Liver (tissue), 9 donors: Measurements from ENCODE around the gene MAP4K3. TPM values are rescaled to one million over a fixed set of nuclear protein-coding genes. Genes with fewer than 3 reads are reported as not detected.

Experiments used
- DNase-seq: peaks from one replicate; pipeline ENCODE4 v3.0.0-alpha.2; 2017; ENCODE audit warnings: low spot score
- H3K27ac ChIP-seq, 2 donors: one replicate each; pipeline ENCODE4 v1.7.0; 2013; ENCODE audit warnings: inconsistent platforms in 2 of 2, low read length in 2 of 2, control low read depth in 1 of 2, low read depth in 1 of 2, mild to moderate bottlenecking in 1 of 2
- H3K27me3 ChIP-seq, 4 donors: one replicate each; pipeline versions ENCODE4 v1.6.1 to v1.7.0; 2013; ENCODE audit warnings: low read length in 3 of 4, inconsistent platforms in 1 of 4, mild to moderate bottlenecking in 1 of 4, moderate library complexity in 1 of 4; ENCODE audit not compliant: control insufficient read depth in 4 of 4, insufficient read depth in 4 of 4
- H3K36me3 ChIP-seq, 4 donors: one replicate each; pipeline versions ENCODE4 v1.6.1 to v1.7.0; 2013; ENCODE audit warnings: low read length in 3 of 4, mild to moderate bottlenecking in 3 of 4, low read depth in 1 of 4, moderate library complexity in 1 of 4; ENCODE audit not compliant: control insufficient read depth in 4 of 4, insufficient read depth in 3 of 4
- H3K4me1 ChIP-seq, 4 donors: one replicate each; pipeline versions ENCODE4 v1.6.1 to v1.7.0; 2013; ENCODE audit warnings: low read length in 3 of 4, mild to moderate bottlenecking in 3 of 4, moderate library complexity in 1 of 4; ENCODE audit not compliant: control insufficient read depth in 4 of 4, insufficient read depth in 4 of 4
- H3K4me3 ChIP-seq, 3 donors: one replicate each; pipeline versions ENCODE4 v1.6.1 to v1.7.0; 2013; ENCODE audit warnings: low read length in 3 of 3, control low read depth in 1 of 3, low read depth in 1 of 3, mild to moderate bottlenecking in 1 of 3
- H3K9ac ChIP-seq, 2 donors: one replicate each; pipeline ENCODE4 v1.7.0; 2013; ENCODE audit warnings: low read length in 2 of 2, mild to moderate bottlenecking in 2 of 2, moderate library complexity in 2 of 2, control low read depth in 1 of 2, low read depth in 1 of 2
- H3K9me3 ChIP-seq, 4 donors: one replicate each; pipeline versions ENCODE4 v1.6.1 to v1.7.0; 2013; ENCODE audit warnings: low read length in 3 of 4; ENCODE audit not compliant: control insufficient read depth in 4 of 4
- CTCF ChIP-seq: fragments of 150-350 bp; IDR thresholded peaks from 2 replicates; pipeline ENCODE4 v1.5.1; 2017; ENCODE audit warnings: improper control_type of control experiment, low read depth, low read length; ENCODE audit not compliant: missing input control
- EGR1 ChIP-seq, 2 donors: IDR thresholded peaks; 2 replicates each; pipeline ENCODE4 v1.6.1; 2016 to 2018; ENCODE audit warnings: antibody characterized with exemption in 2 of 2, low read depth in 2 of 2
- FOXA1 ChIP-seq: IDR thresholded peaks from 2 replicates; pipeline ENCODE4 v1.6.1; 2016; ENCODE audit warnings: antibody characterized with exemption
- FOXA2 ChIP-seq: IDR thresholded peaks from 2 replicates; pipeline ENCODE4 v1.6.1; 2016; ENCODE audit warnings: antibody characterized with exemption
- GABPA ChIP-seq, 2 donors: IDR thresholded peaks in 1 of 2; conservative IDR thresholded peaks in 1 of 2; 2 replicates each; pipeline ENCODE4 v1.6.1; 2016; ENCODE audit warnings: antibody characterized with exemption in 2 of 2, mild to moderate bottlenecking in 1 of 2, moderate library complexity in 1 of 2
- HNF4A ChIP-seq, 2 donors: conservative IDR thresholded peaks; 2 replicates each; pipeline ENCODE4 v1.6.1; 2016; ENCODE audit warnings: antibody characterized with exemption in 2 of 2, mild to moderate bottlenecking in 2 of 2
- HNF4G ChIP-seq: IDR thresholded peaks from 2 replicates; pipeline ENCODE4 v1.6.1; 2016; ENCODE audit warnings: antibody characterized with exemption
- JUND ChIP-seq, 2 donors: IDR thresholded peaks; 2 replicates each; pipeline ENCODE4 v1.6.1; 2016; ENCODE audit warnings: antibody characterized with exemption in 2 of 2
- NR2F2 ChIP-seq: IDR thresholded peaks from 2 replicates; pipeline ENCODE4 v1.6.1; 2016; ENCODE audit warnings: antibody characterized with exemption
- RAD21 ChIP-seq, 2 donors: IDR thresholded peaks; 2 replicates each; pipeline ENCODE4 v1.6.1; 2016; ENCODE audit warnings: antibody characterized with exemption in 2 of 2, mild to moderate bottlenecking in 2 of 2
- RXRA ChIP-seq, 2 donors: IDR thresholded peaks; 2 replicates each; pipeline ENCODE4 v1.6.1; 2017 to 2018; ENCODE audit warnings: antibody characterized with exemption in 2 of 2, mild to moderate bottlenecking in 1 of 2
- SP1 ChIP-seq: IDR thresholded peaks from 2 replicates; pipeline ENCODE4 v1.6.1; 2018; ENCODE audit warnings: antibody characterized with exemption, mild to moderate bottlenecking
- TAF1 ChIP-seq: conservative IDR thresholded peaks from 2 replicates; pipeline ENCODE4 v1.6.1; 2016; ENCODE audit warnings: antibody characterized with exemption, mild to moderate bottlenecking
- YY1 ChIP-seq: IDR thresholded peaks from 2 replicates; pipeline ENCODE4 v1.6.1; 2016; ENCODE audit warnings: antibody characterized with exemption, mild to moderate bottlenecking
- ZBTB33 ChIP-seq: IDR thresholded peaks from 2 replicates; pipeline ENCODE4 v1.6.1; 2016; ENCODE audit warnings: antibody characterized with exemption
- WGBS: extraction: QIAGEN DNeasy Blood & Tissue Kit; methylation state at CpG from one replicate; pipeline ENCODE4 v1.1.7; 2013; 5-methylcytosine and 5-hydroxymethylcytosine counted together
- polyA plus RNA-seq, 2 donors: library from polyadenylated mRNA; stranded (reverse) in 1 of 2; unstranded in 1 of 2; fragments of 200-250 nt in 1 of 2; fragments of >200 nt in 1 of 2; fragmentation: Nextera tagmentation in 1 of 2; extraction: Ambion mirVana in 1 of 2; gene quantifications; one replicate each; pipeline versions ENCODE4 v1.2.1 to v1.2.3, GENCODE V29; 2013 to 2015
- total RNA-seq, 2 donors: library from RNA; depleted of rRNA; stranded (reverse); fragments of >200 nt; gene quantifications; one replicate each; pipeline ENCODE4 v1.2.3, GENCODE V29; 2014
- TF ChIP-seq, protein P1 (sequence below): IDR thresholded peaks from 2 replicates; pipeline ENCODE4 v1.6.1; 2016; ENCODE audit warnings: antibody characterized with exemption, mild to moderate bottlenecking
- TF ChIP-seq, protein P2 (sequence below): IDR thresholded peaks from 2 replicates; pipeline ENCODE4 v1.6.1; 2016; ENCODE audit warnings: antibody characterized with exemption
- TF ChIP-seq, protein P3 (sequence below): IDR thresholded peaks from 2 replicates; pipeline ENCODE4 v1.6.1; 2016; ENCODE audit warnings: antibody characterized with exemption
- donor health status: healthy.
- donor health status: healthy.
- donor health status: healthy.
- donor health status: healthy.
- donor health status: healthy.

Gene MAP4K3
- total and polyA plus RNA-seq, 4 donors = 6.2 to 23.8 (median 10.9) TPM

- Histone ChIP-seq H3K36me3 (no peaks in the 10 kb centered on the region), H3K9ac (no peak overlapping the region), H3K27ac (no peak overlapping the region), H3K9me3 (no peaks in the 10 kb centered on the region), H3K4me1 (no peaks in the 10 kb centered on the region), H3K27me3 (no peaks in the 10 kb centered on the region), H3K4me3 (no peak overlapping the region)
- TF ChIP-seq RAD21 (IDR thresholded peaks at IDR 0.05) (no peak), SP1 (no peak), NR2F2 (no peak), RXRA (IDR thresholded peaks at IDR 0.05) (no peak), GABPA (IDR thresholded peaks at IDR 0.05 in 1 of 2, conservative IDR thresholded peaks at IDR 0.05 in 1 of 2) (no peak), JUND (IDR thresholded peaks at IDR 0.05) (no peak), HNF4G (no peak), FOXA1 (no peak), FOXA2 (no peak), HNF4A (conservative IDR thresholded peaks at IDR 0.05) (no peak), ZBTB33 (no peak), YY1 (no peak), EGR1 (IDR thresholded peaks at IDR 0.05; ENCODE audit: low read depth in 2 of 2) (no peak), CTCF (no peak), TAF1 (no peak)
- TF ChIP-seq, protein P1, sequence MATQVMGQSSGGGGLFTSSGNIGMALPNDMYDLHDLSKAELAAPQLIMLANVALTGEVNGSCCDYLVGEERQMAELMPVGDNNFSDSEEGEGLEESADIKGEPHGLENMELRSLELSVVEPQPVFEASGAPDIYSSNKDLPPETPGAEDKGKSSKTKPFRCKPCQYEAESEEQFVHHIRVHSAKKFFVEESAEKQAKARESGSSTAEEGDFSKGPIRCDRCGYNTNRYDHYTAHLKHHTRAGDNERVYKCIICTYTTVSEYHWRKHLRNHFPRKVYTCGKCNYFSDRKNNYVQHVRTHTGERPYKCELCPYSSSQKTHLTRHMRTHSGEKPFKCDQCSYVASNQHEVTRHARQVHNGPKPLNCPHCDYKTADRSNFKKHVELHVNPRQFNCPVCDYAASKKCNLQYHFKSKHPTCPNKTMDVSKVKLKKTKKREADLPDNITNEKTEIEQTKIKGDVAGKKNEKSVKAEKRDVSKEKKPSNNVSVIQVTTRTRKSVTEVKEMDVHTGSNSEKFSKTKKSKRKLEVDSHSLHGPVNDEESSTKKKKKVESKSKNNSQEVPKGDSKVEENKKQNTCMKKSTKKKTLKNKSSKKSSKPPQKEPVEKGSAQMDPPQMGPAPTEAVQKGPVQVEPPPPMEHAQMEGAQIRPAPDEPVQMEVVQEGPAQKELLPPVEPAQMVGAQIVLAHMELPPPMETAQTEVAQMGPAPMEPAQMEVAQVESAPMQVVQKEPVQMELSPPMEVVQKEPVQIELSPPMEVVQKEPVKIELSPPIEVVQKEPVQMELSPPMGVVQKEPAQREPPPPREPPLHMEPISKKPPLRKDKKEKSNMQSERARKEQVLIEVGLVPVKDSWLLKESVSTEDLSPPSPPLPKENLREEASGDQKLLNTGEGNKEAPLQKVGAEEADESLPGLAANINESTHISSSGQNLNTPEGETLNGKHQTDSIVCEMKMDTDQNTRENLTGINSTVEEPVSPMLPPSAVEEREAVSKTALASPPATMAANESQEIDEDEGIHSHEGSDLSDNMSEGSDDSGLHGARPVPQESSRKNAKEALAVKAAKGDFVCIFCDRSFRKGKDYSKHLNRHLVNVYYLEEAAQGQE = no peak
- TF ChIP-seq, protein P2, sequence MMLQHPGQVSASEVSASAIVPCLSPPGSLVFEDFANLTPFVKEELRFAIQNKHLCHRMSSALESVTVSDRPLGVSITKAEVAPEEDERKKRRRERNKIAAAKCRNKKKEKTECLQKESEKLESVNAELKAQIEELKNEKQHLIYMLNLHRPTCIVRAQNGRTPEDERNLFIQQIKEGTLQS = no peak
- TF ChIP-seq, protein P3, sequence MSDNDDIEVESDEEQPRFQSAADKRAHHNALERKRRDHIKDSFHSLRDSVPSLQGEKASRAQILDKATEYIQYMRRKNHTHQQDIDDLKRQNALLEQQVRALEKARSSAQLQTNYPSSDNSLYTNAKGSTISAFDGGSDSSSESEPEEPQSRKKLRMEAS = no peak
- no peak for DNase-seq
- WGBS = 84% methylated on average over 1 of the region's 1 CpG
Measured at GRCh38 chr2:39210846-39211245, 226.2 kb downstream of the MAP4K3 start.
